GDM1 (cell line): ENCODE data around the gene TRIM68.

Experiments used
- DNase-seq: peaks from one replicate; lab custom pipeline; 2025; lab: John Stamatoyannopoulos, UW

The TRIM68 gene

DNA sequence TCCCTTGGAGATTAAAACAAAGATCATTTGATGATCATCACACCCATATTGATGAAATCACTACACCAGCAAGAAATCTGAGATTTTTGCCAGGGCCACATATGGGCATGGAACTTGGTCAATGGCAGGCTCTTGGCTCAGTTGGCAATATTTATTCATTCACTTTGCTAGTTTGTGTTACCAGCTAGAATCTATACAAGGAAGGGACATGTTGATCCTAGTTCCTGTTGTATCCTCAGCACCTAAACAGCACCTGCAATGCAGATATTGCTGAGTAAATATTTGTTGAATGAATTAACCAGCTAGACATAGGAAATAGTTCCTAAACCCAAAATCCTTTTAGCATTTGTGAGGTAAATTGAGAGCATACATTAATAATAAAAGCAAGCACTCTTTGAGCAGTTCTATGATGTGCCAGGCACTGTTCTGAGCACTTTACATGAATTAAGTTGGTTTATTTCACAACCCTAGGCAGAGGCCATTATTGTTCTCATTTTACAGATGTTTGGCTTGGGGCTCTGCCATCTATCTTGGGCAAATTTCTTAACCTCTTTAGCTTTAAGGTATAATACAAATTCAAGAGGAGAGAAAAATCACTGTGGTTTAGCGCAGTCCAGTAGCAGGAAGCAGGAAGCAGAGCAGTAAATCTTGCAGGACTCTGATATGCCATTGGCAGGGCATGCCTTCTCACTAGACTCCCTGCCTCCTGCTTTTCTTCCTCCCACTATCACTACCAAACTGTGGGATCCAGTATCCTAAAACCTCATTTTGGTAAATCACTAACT, 1.6 kb downstream of the TRIM68 start:
- no peak for DNase-seq

DNA sequence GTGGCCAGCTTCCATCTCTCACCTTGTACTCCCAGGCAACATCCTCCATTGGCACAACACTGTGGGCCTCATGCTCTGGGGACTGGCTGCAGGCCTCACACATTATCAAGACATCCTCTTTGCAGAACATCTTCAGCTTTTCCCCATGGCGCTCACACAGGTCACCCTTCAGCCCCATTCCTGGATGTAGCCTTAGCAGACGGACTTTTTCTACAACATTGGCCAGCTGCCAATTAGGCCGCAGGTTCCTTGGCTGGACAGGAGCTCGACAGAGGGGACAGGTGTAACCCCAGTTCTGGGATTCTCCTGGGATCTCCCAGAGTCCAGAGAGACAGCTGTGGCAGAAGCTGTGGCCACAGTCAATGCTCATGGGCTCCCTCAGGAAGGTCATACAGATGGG, 3.0 kb downstream of the TRIM68 start:
- DNase-seq = no peak

DNA sequence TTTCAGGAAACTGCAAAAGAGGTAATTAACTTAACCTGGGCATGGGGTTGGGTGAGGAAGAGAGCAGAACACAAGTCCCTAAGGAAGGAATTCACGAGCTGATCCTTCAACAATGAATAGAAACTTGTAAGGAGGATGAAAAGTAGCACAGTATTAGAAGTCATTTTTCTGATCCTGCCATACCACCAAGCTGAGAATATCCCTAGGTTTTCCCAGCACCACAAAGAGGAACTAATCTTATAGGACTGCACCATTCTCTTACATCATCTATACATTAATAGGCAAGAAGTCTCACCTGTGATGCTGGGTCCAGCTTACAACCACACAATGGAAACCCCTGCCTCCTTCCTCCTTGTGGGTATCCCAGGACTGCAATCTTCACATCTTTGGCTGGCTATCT, 14.3 kb downstream of the TRIM68 start, which contains the start of gene OR52I1:
Gene OR52I1, plus strand, starts transcription at position 301 of the 400 bp plus-strand sequence. Its CDS starts 0 bp downstream, at position 301.
- no peak for DNase-seq

DNA sequence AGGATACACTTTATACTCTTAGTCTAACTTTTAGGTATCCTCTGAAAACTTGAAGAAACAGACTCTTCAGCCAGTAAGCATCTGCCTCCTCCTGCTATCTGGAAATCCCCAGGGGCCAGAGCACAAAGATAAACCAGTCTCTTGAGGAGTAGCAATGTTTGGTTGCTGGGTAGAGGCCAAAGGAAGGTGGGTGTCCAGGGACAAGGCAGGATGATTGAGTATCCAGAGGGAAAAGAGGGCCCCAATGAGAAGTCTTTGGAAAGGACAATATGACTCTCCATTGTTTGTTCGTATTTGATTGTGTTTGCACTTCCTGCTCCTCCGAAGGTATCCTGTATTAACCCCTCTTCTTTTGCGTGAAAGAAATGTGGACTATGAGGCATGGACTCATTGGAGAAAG, 19.0 kb downstream of the TRIM68 start:
- no peak for DNase-seq

DNA sequence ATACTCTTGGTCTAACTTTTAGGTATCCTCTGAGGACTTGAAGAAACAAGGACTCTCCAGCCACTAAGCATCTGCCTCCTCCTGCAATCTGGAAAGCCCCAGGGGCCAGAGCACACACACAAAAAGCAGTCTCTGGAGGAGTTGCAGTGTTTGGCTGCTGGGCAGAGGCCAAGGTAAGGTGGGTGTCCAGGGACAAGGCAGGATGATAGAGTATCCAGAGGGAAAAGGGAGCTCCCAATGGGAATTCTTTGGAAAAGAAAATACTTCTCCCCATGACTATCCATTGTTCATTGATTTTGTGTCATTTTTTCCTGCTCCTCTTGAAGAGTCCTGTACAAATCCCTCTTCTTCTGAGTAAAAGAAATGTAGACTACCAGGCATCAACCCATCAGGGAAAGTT, 26.6 kb downstream of the TRIM68 start, which contains the start of gene OR52I2:
Gene OR52I2, plus strand, starts transcription at position 301 of the 400 bp plus-strand sequence.
- no peak for DNase-seq

DNA sequence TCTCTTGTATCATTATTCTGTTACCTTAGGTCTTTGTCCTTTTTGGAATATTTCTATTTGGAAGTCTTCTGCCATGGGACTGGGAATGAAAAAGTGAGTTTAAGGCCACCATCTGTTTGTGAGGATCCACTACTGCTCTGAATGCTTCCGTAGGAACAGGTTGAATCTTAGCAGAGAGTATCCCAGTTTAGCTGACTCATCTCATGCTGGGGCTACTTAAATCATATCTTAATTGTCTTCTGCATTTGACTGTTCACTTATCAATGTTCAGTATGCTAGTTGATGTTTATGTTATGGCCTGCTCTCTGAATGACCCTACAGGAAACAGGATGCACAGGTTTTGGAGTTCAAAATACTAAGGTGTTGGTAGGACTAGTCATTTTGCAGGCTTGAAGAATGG, 27.9 kb downstream of the TRIM68 start:
- no peak for DNase-seq

DNA sequence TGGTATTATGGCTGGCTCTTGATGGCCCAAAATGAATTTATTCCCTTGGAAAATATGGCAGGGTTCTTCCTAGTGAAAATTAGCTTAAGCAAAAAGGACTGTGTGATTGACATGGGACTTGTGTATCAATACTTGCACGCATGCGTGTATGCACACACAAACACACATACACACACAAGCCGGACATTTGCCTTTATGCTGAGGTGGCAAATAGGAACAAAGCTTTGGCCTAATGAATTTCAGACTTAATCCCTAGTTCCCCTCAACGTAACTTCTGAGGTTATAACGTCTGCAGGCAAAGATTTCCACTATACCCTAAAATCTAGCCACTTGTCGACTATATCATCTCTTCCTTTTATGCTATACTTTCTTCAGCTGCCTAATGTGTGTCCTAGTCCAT, 29.4 kb downstream of the TRIM68 start:
- no peak for DNase-seq

DNA sequence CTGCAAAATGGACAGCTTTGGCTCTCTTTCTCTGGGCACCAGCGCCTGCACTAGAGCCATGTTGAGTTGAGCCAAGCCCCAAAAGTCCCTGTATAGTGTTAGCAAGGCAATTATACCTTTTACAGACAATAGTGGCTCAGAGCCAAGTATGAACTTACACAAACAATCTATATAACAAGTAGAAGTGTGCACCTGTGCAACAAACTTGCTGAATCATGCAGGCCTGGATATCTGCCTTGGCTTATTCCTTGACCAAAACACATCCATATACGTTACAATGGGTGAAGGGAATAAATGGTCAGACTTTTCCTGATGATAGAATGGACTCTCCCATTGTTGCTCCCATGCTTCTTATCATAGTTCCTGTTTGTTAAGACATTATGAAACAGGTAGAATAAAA, 30.3 kb downstream of the TRIM68 start:
- no peak for DNase-seq

DNA sequence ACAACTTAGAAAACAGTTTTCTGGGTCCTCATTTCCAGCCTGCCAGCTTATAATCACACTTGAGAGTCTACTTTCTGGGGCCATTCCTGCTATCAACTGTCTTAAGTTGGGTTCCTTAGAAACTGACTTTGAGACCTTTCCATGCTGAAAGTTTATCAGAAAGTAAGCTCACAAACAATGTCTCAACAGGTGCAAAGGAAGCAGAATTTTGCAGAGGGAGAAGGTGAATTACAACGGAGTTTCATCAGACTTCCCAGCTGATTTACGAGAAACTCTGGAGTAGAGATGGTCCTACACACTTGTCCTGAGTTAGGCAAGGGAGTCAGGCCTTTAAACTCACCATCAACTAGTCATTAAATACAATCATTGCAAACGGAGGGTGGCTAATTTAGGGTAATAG, 31.2 kb downstream of the TRIM68 start:
- no peak for DNase-seq

DNA sequence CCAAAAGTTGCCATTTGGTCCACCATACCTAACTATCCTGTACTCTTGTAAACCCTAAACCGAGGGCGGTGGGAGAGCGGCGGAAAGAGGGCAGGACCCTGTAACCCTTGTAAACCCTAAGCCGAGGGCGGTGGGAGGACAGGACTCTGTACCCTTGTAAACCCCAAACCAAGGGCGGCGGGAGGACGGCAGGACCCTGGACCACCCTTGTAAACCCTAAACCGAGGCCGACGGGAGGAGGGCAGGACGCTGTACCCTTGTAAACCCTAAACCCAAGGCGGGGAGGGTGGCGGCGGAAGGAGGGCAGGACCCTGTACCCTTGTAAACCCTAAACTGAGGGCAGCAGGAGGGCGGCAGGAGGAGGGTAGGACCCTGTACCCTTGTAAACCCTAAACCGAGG, 39.0 kb downstream of the TRIM68 start:
- no peak for DNase-seq

DNA sequence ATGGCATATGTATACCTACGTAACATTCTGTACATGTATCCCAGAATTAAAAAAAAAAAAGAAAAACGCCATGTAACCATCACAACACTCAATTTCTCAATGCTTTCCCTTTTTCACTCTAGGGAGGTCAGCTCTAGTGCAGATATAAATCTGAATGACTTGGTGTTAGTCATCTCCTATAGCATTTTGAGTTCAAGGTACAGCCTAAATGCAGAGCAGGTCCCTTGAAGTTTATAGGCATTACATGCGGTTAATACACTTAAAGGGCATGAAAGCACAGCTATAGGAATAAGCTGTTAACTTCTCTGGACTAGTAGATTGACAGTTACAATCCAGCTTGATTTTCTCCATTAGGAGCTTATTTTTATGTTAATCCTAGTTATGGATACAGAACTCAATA, 42.7 kb downstream of the TRIM68 start:
- DNase-seq = no peak

DNA sequence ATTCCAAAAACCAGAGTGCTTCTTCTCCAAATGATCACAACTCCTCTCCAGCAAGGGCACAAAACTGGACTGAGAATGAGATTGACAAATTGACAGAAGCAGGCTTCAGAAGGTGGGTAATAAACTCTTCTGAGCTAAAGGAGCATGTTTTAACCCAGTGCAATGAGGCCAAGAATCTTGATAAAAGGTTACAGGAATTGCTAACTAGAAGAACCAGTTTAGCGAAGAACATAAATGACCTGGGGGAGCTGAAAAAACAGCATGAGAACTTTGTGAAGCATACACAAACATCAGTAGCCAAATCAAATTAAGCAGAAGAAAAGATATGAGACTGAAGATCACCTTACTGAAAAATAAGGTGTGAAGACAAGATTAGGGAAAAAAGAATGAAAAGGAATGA, 47.6 kb downstream of the TRIM68 start:
- DNase-seq = no peak

DNA sequence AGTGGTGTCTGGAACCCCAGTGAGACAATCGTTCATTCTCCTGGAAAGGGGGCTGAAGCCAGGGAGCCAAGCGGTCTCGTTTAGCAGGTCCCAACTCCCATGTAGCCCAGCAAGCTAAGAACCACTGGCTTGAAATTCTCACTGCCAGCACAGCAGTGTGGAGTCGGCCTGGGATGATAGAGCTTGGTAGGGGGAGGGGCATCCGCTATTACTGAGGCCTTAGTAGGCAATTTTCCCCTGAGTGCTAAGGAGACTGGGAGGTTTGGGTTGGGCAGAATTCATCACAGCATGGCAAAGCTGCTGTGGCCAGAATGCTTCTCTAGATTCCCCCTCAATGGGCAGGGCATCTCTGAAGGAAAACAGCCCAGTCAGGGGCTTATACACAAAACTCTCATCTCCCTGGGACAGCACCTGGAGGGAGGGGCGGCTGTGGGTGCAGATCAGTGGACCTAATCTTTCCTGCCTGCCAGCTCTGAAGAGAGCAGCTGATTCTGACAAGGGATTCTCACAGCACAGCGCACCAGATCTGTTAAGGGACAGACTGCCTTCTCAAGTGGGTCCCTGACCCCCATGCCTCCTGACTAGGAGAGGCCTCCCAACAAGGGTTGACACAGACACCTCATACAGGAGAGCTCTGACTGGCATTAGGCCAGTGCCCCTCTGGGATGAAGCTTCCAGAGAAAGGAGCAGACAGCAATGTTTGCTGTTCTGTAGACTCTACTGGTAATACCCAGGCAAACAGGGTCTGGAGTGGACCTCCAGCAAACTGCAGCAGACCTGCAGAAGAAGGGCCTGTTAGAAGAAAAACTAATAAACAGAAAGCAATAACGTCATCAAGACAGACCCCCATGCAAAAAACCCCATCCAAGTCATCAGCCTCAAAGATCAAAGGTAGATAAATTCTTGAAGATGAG, 48.2 kb downstream of the TRIM68 start:
- no peak for DNase-seq

DNA sequence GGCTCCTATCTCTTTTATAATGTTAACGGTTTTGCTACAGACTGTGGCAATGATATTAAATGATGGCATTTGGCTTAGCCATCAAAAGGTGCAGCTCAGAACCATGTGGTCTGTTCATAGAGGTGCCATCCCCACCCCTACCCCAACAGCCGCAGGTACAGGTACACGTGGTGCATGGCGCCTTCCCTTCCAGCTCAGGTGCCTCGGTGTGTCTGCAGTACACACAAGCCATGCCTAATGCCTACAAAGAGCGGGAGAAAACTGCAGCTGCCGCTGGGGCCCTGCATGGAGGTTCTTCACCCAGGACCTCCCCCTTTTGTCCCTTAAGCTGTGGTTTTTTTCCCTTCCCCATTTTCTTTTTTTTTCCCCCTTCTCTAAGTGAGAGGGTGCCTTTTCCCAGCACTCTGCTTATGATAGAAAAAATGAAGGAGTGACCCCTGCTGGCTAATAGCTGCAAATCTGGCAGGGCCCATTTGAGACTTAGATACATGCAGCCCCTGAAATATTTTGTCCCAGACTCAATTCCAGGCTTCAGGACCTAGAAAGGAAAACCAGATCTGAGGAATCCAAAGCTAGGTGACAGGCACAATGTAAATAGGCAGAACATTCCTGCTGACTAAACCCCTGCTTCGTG, 56.6 kb downstream of the TRIM68 start:
- no peak for DNase-seq
